Parathyroid adenoma (tissue), 2 donors: ENCODE data around the gene DLGAP4.
A peak's percentile ranks its signal among the peaks of the same experiment; 100 is the strongest.

Source experiments
- H2AFZ ChIP-seq: fragments of 300-600 bp; sonication (generic); one replicate; pipeline ENCODE4 v1.7.0; 2017; ENCODE audit warnings: antibody characterized with exemption, mild to moderate bottlenecking
- H3K27ac ChIP-seq: fragments of 300-600 bp; sonication (generic); one replicate; pipeline ENCODE4 v1.7.0; 2017
- H3K27me3 ChIP-seq: fragments of 300-600 bp; sonication (generic); one replicate; pipeline ENCODE4 v1.7.0; 2017; ENCODE audit warnings: low read length; ENCODE audit not compliant: control insufficient read depth, insufficient read depth
- H3K36me3 ChIP-seq: fragments of 300-600 bp; sonication (generic); one replicate; pipeline ENCODE4 v1.7.0; 2017; ENCODE audit warnings: low read length; ENCODE audit not compliant: control insufficient read depth, insufficient read depth
- H3K4me1 ChIP-seq: fragments of 300-600 bp; sonication (generic); one replicate; pipeline ENCODE4 v1.7.0; 2017; ENCODE audit warnings: control low read depth
- H3K4me2 ChIP-seq: fragments of 300-600 bp; sonication (generic); one replicate; pipeline ENCODE4 v1.7.0; 2017; ENCODE audit warnings: low read length
- H3K4me3 ChIP-seq: fragments of 300-600 bp; sonication (generic); one replicate; pipeline ENCODE4 v1.7.0; 2017; ENCODE audit warnings: low read depth, low read length
- H3K79me2 ChIP-seq: fragments of 300-600 bp; sonication (generic); one replicate; pipeline ENCODE4 v1.7.0; 2017; ENCODE audit warnings: control low read depth
- H3K9ac ChIP-seq: fragments of 300-600 bp; sonication (generic); one replicate; pipeline ENCODE4 v1.7.0; 2017; ENCODE audit warnings: mild to moderate bottlenecking
- H3K9me3 ChIP-seq: fragments of 300-600 bp; sonication (generic); one replicate; pipeline ENCODE4 v1.7.0; 2017; ENCODE audit warnings: low read length; ENCODE audit not compliant: control insufficient read depth
- CTCF ChIP-seq: fragments of 300-600 bp; sonication (generic); IDR thresholded peaks from one replicate; pipeline ENCODE4 v1.7.0; 2017; ENCODE audit warnings: antibody characterized with exemption, mild to moderate bottlenecking
- donor health status: primary hyperparathyroidism.

DLGAP4 gene

DNA sequence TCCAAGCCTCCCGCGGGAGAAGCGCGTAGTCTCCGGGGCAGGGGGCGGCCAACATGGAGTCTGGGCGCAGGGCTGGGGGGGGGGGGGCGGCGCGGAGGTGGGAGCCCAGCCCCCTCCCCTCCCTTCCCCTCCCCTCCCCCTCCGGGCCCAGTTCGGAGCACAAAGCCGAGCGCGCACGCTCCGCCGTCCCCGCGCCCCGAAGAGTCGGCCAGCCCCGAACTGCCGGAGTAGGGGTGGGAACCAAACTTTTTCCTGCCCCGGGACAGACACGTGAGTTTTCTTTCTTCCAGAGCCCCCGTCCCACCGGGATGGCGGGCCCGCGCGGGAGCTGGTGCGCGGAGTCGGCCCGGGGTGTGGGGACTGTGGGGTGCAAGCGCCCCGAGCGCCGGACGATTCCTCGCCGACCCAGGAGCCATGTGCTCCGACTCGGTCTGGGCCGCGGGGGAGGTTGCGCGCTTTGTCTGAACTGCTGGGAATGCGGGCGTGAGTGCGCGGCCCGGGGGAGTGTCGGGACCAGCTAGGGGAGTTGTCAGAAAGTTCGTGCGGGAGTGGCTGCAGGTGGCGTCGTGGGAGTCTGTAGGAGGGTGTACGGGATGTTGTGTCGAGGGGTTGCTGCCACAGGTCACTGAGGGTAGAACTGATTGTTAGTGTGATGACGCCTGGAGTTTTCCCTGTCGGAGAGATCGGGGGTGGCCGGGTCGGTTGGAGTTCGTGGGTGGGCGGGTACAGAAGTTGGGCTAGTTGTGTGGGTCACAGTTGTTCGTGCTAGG lies 268.4 kb downstream of the DLGAP4 start:
- Histone ChIP-seq H3K27ac (peak overlapping the region; percentile 77), H3K79me2 (peaks cover 19% of the 10 kb centered on the region), H3K4me2 (peak overlapping the region; percentile 98), H3K36me3 (no peaks in the 10 kb centered on the region), H2AFZ (peak overlapping the region; percentile 86), H3K4me3 (peak overlapping the region; percentile 85), H3K27me3 (no peaks in the 10 kb centered on the region), H3K4me1 (peaks cover 15% of the 10 kb centered on the region), H3K9me3 (no peaks in the 10 kb centered on the region), H3K9ac (peak overlapping the region; percentile 38)
- no peak for TF ChIP-seq CTCF

DNA sequence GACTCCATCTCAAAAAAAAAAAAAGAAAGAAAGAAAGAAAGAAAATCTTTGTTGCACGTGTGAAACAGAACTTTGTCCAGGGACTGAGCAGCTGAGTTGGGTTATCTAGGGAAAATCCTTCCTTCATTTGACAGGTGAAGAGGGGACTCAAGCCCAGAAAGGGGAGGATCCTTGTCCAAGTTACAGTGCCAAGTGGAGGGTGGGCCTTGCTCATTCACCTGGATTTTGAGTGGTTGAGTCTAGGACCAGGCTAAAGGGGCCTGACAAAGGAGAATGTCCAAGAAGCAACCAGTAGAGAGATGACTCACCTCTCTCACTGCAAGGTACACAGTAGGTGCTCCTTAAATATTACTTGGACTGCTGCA lies 269.9 kb downstream of the DLGAP4 start:
- TF ChIP-seq CTCF, result no peak
- Histone ChIP-seq H3K79me2 (peaks cover 19% of the 10 kb centered on the region), H3K9ac (no peak overlapping the region), H3K4me1 (peaks cover 15% of the 10 kb centered on the region), H3K9me3 (no peaks in the 10 kb centered on the region), H2AFZ (no peak overlapping the region), H3K27ac (peak overlapping the region; percentile 77), H3K4me3 (no peak overlapping the region), H3K36me3 (no peaks in the 10 kb centered on the region), H3K4me2 (no peak overlapping the region), H3K27me3 (no peaks in the 10 kb centered on the region)
